SU-DHL-6 (cell line): Measurements from ENCODE around the gene RBM33.

Experiments
- H2AFZ ChIP-seq: fragments of 200-600 bp; sonication (generic); 2 replicates; pipeline ENCODE4 v1.6.1; 2014; ENCODE audit warnings: low read depth, mild to moderate bottlenecking, moderate library complexity, mixed read lengths, antibody characterized with exemption, low read length; ENCODE audit not compliant: severe bottlenecking
- H3F3A ChIP-seq: fragments of 200-600 bp; shearing (Covaris generic); 2 replicates; pipeline ENCODE4 v1.6.0; 2016; ENCODE audit warnings: antibody characterized with exemption, mild to moderate bottlenecking; ENCODE audit not compliant: insufficient read depth
- H3K27ac ChIP-seq: fragments of 200-600 bp; sonication (generic); 2 replicates; pipeline ENCODE4 v1.5.1; 2016; ENCODE audit warnings: low read depth, mild to moderate bottlenecking, low read length, moderate library complexity, mixed read lengths
- H3K27me3 ChIP-seq: fragments of 200-600 bp; sonication (generic), shearing (Covaris generic); 2 replicates; pipeline ENCODE4 v1.6.0; 2014; ENCODE audit warnings: mild to moderate bottlenecking, low read length
- H3K36me3 ChIP-seq: fragments of 200-600 bp; sonication (generic); 2 replicates; pipeline ENCODE4 v1.6.1; 2014; ENCODE audit warnings: mild to moderate bottlenecking, low read length, mixed read lengths
- H3K4me2 ChIP-seq: fragments of 300-600, 200-600 bp; shearing (Covaris generic), sonication (generic); 2 replicates; pipeline ENCODE4 v1.6.0; 2014; ENCODE audit warnings: low read length, low read depth, mild to moderate bottlenecking; ENCODE audit not compliant: poor library complexity, severe bottlenecking
- H3K4me3 ChIP-seq: fragments of 200-600 bp; sonication (generic); 2 replicates; pipeline ENCODE4 v1.5.1; 2014; ENCODE audit warnings: antibody characterized with exemption, low read length, mild to moderate bottlenecking, mixed read lengths; ENCODE audit not compliant: insufficient read depth, poor library complexity, severe bottlenecking
- H3K79me2 ChIP-seq: fragments of 200-600 bp; sonication (generic); 2 replicates; pipeline ENCODE4 v1.6.1; 2014; ENCODE audit warnings: mild to moderate bottlenecking, low read length, moderate library complexity; ENCODE audit not compliant: insufficient read depth
- H3K9ac ChIP-seq: fragments of 200-600 bp; sonication (generic); 2 replicates; pipeline ENCODE4 v1.7.0; 2014; ENCODE audit warnings: mild to moderate bottlenecking, low read length
- H3K9me2 ChIP-seq: fragments of 200-600 bp; sonication (generic); replicated peaks from 2 replicates; pipeline ENCODE4 v1.6.1; 2014; ENCODE audit warnings: low read length; ENCODE audit not compliant: insufficient read depth
- H3K9me3 ChIP-seq: fragments of 200-600 bp; sonication (generic); 2 replicates; pipeline ENCODE4 v1.6.1; 2014; ENCODE audit warnings: low read length, mixed read lengths; ENCODE audit not compliant: insufficient read depth
- H4K20me1 ChIP-seq: fragments of 200-600 bp; sonication (generic); 2 replicates; pipeline ENCODE4 v1.6.1; 2014; ENCODE audit warnings: low read depth, mild to moderate bottlenecking, antibody characterized with exemption, low read length, moderate library complexity, mixed read lengths
- CTCF ChIP-seq: fragments of 200-600 bp; sonication (generic); IDR thresholded peaks from one replicate; pipeline ENCODE4 v1.5.1; 2017; ENCODE audit warnings: antibody characterized with exemption, mild to moderate bottlenecking, low read length, moderate library complexity; ENCODE audit not compliant: insufficient read depth, poor library complexity, severe bottlenecking
- EZH2phosphoT487 ChIP-seq: fragments of 200-600 bp; sonication (generic), shearing (Covaris generic); conservative IDR thresholded peaks from 2 replicates; pipeline ENCODE4 v1.6.1; 2018; ENCODE audit warnings: mild to moderate bottlenecking, antibody characterized with exemption, low read length, moderate library complexity, mixed read lengths

The RBM33 gene

DNA sequence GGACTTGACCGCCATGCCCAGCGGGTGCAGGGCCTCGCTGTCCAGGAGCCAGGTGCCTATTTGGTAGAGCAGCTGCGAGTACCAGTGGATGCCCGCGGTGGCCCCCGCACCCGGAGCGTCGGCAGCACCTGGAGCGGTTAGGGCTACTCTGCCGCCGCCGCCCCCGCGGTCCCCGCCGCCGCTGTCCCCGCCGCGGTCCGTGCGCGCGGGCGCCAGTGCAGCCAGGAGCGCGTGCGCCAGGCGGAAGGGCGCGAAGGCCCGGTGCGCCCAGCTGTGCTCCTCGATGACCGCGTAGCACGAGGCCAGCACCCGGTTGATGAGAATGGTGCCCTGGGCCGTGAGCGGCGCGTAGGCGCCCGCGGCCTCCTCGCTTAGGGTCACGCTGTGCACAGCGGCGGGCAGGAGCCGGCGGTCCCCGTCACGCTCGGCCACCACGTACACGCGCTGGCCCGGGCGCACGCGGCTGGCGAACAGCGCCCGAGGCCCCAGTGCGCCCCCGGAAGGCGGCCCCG, 158.5 kb downstream of the RBM33 start:
- Histone ChIP-seq H4K20me1 (no peaks in the 10 kb centered on the region; the same call in 1 of the 2 replicates), H3F3A (no peaks in the 10 kb centered on the region), H3K9me3 (no peaks in the 10 kb centered on the region), H3K27me3 (no peaks in the 10 kb centered on the region), H2AFZ (no peak overlapping the region), H3K36me3 (no peaks in the 10 kb centered on the region), H3K79me2 (no peaks in the 10 kb centered on the region), H3K9me2 (no peaks in the 10 kb centered on the region), H3K9ac (no peak overlapping the region), H3K4me2 (no peak overlapping the region), H3K4me3 (no peak overlapping the region), H3K27ac (no peak overlapping the region)
- no peak for TF ChIP-seq EZH2phosphoT487
- TF ChIP-seq CTCF: no peak

DNA sequence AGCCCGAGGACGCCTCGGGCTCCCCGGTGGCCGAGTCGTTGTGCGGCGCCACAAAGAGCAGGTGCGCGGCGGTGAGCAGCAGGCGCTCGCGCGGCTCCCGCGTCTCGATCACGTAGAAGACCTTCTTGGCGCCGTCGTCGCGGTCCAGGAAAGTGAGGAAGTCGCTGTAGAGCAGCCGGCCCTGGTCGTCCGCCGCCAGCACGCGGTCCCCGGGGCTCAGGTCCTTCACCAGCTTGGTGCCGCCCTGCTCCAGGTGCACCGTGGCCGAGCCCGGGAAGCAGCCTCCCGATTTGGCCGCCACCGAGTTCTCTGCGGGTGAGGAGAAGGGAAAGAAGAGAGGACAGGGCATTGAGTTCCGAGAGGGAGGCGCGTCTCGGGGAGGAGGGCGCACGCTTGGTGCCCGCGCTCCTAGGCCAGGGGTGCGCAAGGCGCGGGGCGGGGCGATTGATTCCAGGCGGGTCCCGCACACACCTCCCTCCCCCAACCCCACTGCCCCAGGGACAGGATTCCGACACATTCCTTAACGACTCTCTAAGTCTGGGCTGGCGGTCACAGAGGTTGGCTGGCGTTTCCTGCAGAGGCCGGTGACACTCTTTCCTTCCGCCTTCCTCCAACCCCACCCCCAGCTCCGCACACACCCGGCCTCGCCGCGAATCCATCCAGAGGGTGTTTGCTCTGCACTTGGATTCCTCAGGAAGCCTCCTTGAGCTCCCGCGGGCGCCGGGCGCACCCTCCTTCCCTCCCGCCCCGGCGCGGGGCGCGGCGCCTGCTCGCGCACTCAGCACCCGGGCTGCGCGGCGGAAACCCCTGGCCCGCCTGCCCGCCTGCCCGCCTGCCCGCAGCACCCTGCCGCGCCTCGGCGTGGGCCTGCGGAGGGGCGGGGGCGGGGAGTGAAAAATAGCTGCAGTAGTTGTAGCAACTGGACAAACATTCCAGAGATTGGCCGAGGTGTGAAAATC, 159.2 kb downstream of the RBM33 start:
- H3K4me2 ChIP-seq: no peak overlapping the region
- H3K9me3 ChIP-seq: no peaks in the 10 kb centered on the region
- TF ChIP-seq EZH2phosphoT487: no peak
- H3K27ac ChIP-seq: no peak overlapping the region
- H3K4me3 ChIP-seq: no peak overlapping the region
- H3F3A ChIP-seq: no peaks in the 10 kb centered on the region
- H3K27me3 ChIP-seq: no peaks in the 10 kb centered on the region
- H4K20me1 ChIP-seq: no peaks in the 10 kb centered on the region; the same call in 1 of the 2 replicates
- H3K9ac ChIP-seq: no peak overlapping the region
- H3K9me2 ChIP-seq: no peaks in the 10 kb centered on the region
- H3K79me2 ChIP-seq: no peaks in the 10 kb centered on the region
- no peak overlapping the region for H2AFZ ChIP-seq
- H3K36me3 ChIP-seq: no peaks in the 10 kb centered on the region

GRCh38 chr7:155804431-155804831, 160.0 kb downstream of the RBM33 start:
- Histone ChIP-seq H3K4me2 (no peak overlapping the region), H3K9ac (no peak overlapping the region), H3K9me2 (no peaks in the 10 kb centered on the region), H3K9me3 (no peaks in the 10 kb centered on the region), H3F3A (no peaks in the 10 kb centered on the region), H4K20me1 (no peaks in the 10 kb centered on the region; the same call in 1 of the 2 replicates), H2AFZ (no peak overlapping the region), H3K27ac (no peak overlapping the region), H3K27me3 (no peaks in the 10 kb centered on the region), H3K79me2 (no peaks in the 10 kb centered on the region), H3K4me3 (no peak overlapping the region), H3K36me3 (no peaks in the 10 kb centered on the region)
- TF ChIP-seq EZH2phosphoT487 (no peak), CTCF (no peak)
